WTC11 (cell line): Measurements from ENCODE around the gene CRPPA.

ENCODE experiments used
- CREM ChIP-seq: sonication (generic); formaldehyde crosslinking; IDR thresholded peaks from 2 replicates; pipeline ENCODE4 v1.8.1; 2022; ENCODE audit warnings: mild to moderate bottlenecking, missing genetic modification reagents, moderate library complexity
- CTCF ChIP-seq: fragments of 200-600 bp; IDR thresholded peaks from 2 replicates; pipeline ENCODE4 v1.8.0; 2022; ENCODE audit warnings: antibody characterized with exemption
- ESRRA ChIP-seq: sonication (generic); formaldehyde crosslinking; IDR thresholded peaks from 2 replicates; pipeline ENCODE4 v1.8.1; 2022; ENCODE audit warnings: mild to moderate bottlenecking, missing genetic modification reagents, borderline replicate concordance
- ETV6 ChIP-seq: sonication (generic); formaldehyde crosslinking; IDR thresholded peaks from 2 replicates; pipeline ENCODE4 v1.8.1; 2022; ENCODE audit warnings: mild to moderate bottlenecking, missing genetic modification reagents
- GRHL2 ChIP-seq: fragments of 250-450 bp; sonication (Bioruptor Pico); IDR thresholded peaks from 2 replicates; pipeline ENCODE4 v1.8.0; 2022; ENCODE audit warnings: mild to moderate bottlenecking, moderate library complexity; ENCODE audit not compliant: insufficient replicate concordance, severe bottlenecking
- TF ChIP-seq, protein P1 (sequence below): fragments of 250-450 bp; sonication (Bioruptor Pico); conservative IDR thresholded peaks from 2 replicates; pipeline ENCODE4 v1.9.0; 2021; ENCODE audit warnings: mild to moderate bottlenecking

GRCh38 chr7:16446508-16446907, 25.2 kb upstream of the CRPPA start:
- TF ChIP-seq GRHL2 (no peak), CTCF (no peak), ESRRA (no peak), CREM (CRISPR knock-in tag) (no peak), ETV6 (CRISPR knock-in tag) (no peak)
- TF ChIP-seq, protein P1, sequence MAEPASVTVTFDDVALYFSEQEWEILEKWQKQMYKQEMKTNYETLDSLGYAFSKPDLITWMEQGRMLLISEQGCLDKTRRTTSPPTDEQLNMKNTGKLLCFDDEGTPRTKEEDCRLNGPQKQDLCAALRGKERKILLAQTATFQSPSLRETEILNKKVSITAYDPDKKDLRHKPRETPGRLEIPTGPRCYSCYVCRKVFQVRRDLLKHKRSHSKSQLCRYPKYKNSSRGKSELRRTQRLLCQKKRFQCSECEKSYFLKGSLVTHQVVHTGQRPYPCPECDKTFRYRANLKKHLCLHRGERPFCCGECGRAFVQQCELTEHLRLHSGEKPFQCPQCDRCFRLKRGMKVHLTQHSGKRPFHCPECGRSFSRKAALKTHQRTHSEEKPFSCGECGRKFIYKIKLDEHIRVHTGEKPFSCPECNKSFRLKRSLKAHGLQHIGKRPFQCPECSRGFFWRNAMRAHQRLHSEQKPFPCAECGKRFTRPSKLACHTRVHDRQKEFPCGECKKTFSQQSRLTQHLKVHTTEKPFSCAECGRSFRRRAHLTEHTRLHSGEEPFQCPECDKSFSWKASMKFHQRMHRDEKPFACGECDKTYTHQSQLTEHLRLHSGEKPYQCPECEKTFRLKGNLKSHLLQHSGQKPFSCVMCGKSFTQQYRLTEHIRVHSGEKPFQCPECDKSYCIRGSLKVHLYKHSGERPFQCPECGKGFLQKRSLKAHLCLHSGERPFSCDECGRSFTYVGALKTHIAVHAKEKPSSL (CRISPR knock-in tag), result no peak
